Transverse colon (tissue), 4 donors: ENCODE data around the gene CCT5. TPM values are rescaled to one million over a fixed set of nuclear protein-coding genes. Genes with fewer than 3 reads are reported as not detected.
A peak's percentile ranks its signal among the peaks of the same experiment; 100 is the strongest.

Experiments used
- DNase-seq: peaks from one replicate; pipeline ENCODE4 v3.0.0-alpha.2; 2019
- H3K27ac ChIP-seq, 4 donors: fragments of 200-600 bp; sonication (generic); 2 replicates each; pipeline ENCODE4 v1.5.1; 2016 to 2018; ENCODE audit warnings: inconsistent platforms in 4 of 4
- H3K27me3 ChIP-seq: fragments of 200-600 bp; sonication (generic); 2 replicates; pipeline ENCODE4 v1.5.1; 2017; ENCODE audit warnings: inconsistent platforms
- H3K36me3 ChIP-seq, 4 donors: fragments of 200-600 bp; sonication (generic); 2 replicates each; pipeline ENCODE4 v1.5.1; 2017 to 2019; ENCODE audit warnings: inconsistent platforms in 4 of 4
- H3K4me1 ChIP-seq, 4 donors: fragments of 200-600 bp; sonication (generic); 2 replicates each; pipeline ENCODE4 v1.5.1; 2017 to 2020; ENCODE audit warnings: inconsistent platforms in 4 of 4
- H3K4me3 ChIP-seq, 4 donors: fragments of 200-600 bp; sonication (generic); 1 replicate in 1 of 4; 2 replicates in 3 of 4; pipeline versions ENCODE4 v1.5.1 to v1.6.1; 2017 to 2019; ENCODE audit warnings: inconsistent platforms in 4 of 4
- H3K9me3 ChIP-seq, 2 donors: fragments of 200-600 bp; sonication (generic); 2 replicates each; pipeline ENCODE4 v1.5.1; 2017 to 2019; ENCODE audit warnings: inconsistent platforms in 2 of 2
- EP300 ChIP-seq: sonication (generic); formaldehyde crosslinking; IDR thresholded peaks from one replicate; pipeline ENCODE4 v1.6.1; 2017; ENCODE audit warnings: antibody characterized with exemption, low read depth
- POLR2A ChIP-seq: fragments of 450-650 bp; IDR thresholded peaks from one replicate; pipeline ENCODE4 v1.6.1; 2016; ENCODE audit warnings: antibody characterized with exemption, mild to moderate bottlenecking, moderate library complexity
- POLR2AphosphoS5 ChIP-seq, 3 donors: sonication (generic); formaldehyde crosslinking; IDR thresholded peaks; one replicate each; pipeline ENCODE4 v1.6.1; 2016; ENCODE audit warnings: antibody characterized with exemption in 3 of 3
- WGBS, 2 donors: methylation state at CpG; one replicate each; pipeline ENCODE4 v1.1.5; 2018; ENCODE audit warnings: low coverage in 1 of 2; 5-methylcytosine and 5-hydroxymethylcytosine counted together
- in situ Hi-C, 4 donors: fragments of 200-750 bp; cut with MboI; loops; one replicate each; pipeline versions ENCODE4 v1.15.0 to v1.15.1; 2017; ENCODE audit warnings: low sequenced_read_pairs in 3 of 4, low pct_ligation_motif_present in 1 of 4, low pct_unique_long_range_greater_than_20kb in 1 of 4
- intact Hi-C: fragments of 100-400 bp; cut with DNase I; formaldehyde crosslinking; loops from one replicate; pipeline ENCODE4 v1.15.1; 2023; ENCODE audit warnings: low total_unique reads
- total RNA-seq, 4 donors: library from RNA; depleted of rRNA; stranded (reverse); fragments of >200 nt; gene quantifications; one replicate each; pipeline ENCODE4 v1.1.0, GENCODE V29; 2016
- TF ChIP-seq, protein P1 (sequence below), 5 experiments: fragments of 200-600 bp in 3 of 5; fragments of 450-650 bp in 2 of 5; sonication (generic) in 3 of 5; IDR thresholded peaks; 1 replicate in 2 of 5; 2 replicates in 3 of 5; pipeline ENCODE4 v1.5.1; 2016 to 2017; ENCODE audit warnings: antibody characterized with exemption in 5 of 5, inconsistent platforms in 3 of 5, mild to moderate bottlenecking in 2 of 5, moderate library complexity in 1 of 5

CCT5 gene
- total RNA-seq, 4 donors from 2014 or later, result 29.1 to 129 (median 76.5) TPM

DNA sequence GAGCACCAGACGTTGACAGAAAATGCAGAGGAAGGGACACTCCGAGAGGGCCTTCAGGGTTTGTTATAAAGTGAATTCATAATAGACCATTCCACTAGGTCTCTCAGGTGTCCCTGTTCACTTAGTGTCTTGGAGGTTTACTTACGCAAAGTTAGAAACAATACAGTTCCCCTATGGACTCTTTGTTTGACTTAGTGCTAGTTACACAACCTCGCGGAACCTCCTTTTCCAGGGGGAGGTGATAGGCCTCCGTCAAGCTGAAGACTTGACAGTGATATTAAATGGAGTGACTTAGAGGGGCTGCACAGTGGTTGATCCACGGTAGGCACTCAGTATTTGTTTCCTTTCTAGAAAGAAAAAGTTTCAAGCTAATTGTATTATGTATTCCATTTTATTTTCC, 1.3 kb downstream of the CCT5 start:
- in situ Hi-C loops (no loop called here), intact Hi-C loops (no loop called here)
- H3K27ac ChIP-seq, result peak overlapping the region in 3 of 4 donors; percentile 96
- TF ChIP-seq POLR2AphosphoS5 (IDR thresholded peaks at IDR 0.05) (no peak), POLR2A (no peak), EP300 (no peak)
- TF ChIP-seq, protein P1, sequence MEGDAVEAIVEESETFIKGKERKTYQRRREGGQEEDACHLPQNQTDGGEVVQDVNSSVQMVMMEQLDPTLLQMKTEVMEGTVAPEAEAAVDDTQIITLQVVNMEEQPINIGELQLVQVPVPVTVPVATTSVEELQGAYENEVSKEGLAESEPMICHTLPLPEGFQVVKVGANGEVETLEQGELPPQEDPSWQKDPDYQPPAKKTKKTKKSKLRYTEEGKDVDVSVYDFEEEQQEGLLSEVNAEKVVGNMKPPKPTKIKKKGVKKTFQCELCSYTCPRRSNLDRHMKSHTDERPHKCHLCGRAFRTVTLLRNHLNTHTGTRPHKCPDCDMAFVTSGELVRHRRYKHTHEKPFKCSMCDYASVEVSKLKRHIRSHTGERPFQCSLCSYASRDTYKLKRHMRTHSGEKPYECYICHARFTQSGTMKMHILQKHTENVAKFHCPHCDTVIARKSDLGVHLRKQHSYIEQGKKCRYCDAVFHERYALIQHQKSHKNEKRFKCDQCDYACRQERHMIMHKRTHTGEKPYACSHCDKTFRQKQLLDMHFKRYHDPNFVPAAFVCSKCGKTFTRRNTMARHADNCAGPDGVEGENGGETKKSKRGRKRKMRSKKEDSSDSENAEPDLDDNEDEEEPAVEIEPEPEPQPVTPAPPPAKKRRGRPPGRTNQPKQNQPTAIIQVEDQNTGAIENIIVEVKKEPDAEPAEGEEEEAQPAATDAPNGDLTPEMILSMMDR (IDR thresholded peaks at IDR 0.05), result no peak
- no peaks in the 10 kb centered on the region for H3K27me3 ChIP-seq
- peak overlapping the region in 3 of 4 donors; percentile 79 to 96 (median 90) for H3K4me3 ChIP-seq
- H3K9me3 ChIP-seq, result no peaks in the 10 kb centered on the region
- peaks cover 0 to 16% (median 2%) of the 10 kb centered on the region in 4 donors for H3K36me3 ChIP-seq
- H3K4me1 ChIP-seq, result peaks cover 17 to 41% (median 28%) of the 10 kb centered on the region in 4 donors
- 18% methylated on average over 4 to 7 of the region's 7 CpGs for WGBS, 2 donors
- no peak for DNase-seq

DNA sequence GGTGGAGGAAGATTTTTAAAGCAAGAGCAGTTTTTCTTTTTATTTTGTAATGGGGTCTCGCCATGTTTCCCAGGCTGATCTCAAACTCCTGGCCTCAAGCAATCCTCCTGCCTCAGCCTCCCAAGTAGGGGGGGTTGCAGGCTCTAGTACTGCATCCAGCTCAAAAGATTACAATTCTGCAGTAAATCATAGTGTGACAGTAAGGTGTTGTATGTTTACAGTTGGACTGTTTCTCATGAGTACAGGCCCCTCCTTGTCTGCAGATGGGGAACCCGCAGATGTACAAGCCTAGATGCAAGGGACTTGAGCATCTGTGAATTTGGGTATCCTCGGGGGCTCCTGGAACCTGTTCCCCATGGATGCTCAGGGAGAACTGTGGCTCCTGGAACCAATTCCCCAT, 3.3 kb downstream of the CCT5 start:
- H3K4me1 ChIP-seq, result peaks cover 16 to 32% (median 24%) of the 10 kb centered on the region in 4 donors
- in situ Hi-C loops, result no loop called here
- H3K4me3 ChIP-seq, result no peak overlapping the region
- no peak for DNase-seq
- intact Hi-C loops, result no loop called here
- no peak overlapping the region for H3K27ac ChIP-seq
- WGBS, 2 donors, result 87 to 92% methylated on average over 2 to 3 of the region's 3 CpGs
- no peak for TF ChIP-seq POLR2AphosphoS5 (IDR thresholded peaks at IDR 0.05)
- TF ChIP-seq POLR2A, result no peak
- no peak for TF ChIP-seq EP300
- TF ChIP-seq, protein P1 (IDR thresholded peaks at IDR 0.05), result no peak
- H3K9me3 ChIP-seq, result no peaks in the 10 kb centered on the region
- no peaks in the 10 kb centered on the region for H3K27me3 ChIP-seq
- H3K36me3 ChIP-seq, result peaks cover 0 to 36% (median 12%) of the 10 kb centered on the region in 4 donors

DNA sequence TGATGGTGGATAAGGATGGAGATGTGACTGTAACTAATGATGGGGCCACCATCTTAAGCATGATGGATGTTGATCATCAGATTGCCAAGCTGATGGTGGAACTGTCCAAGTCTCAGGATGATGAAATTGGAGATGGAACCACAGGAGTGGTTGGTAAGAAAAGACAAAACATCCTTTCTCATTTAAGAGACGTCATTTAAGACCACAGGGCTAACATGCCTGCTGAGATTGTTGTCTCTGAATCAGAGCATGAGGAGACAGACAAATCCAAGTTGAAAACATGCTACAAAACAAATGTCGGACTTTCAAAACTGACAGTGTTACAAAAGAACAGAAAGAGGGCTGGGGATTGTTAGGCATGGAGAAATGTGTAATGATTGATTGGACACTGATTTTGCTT, 4.6 kb downstream of the CCT5 start:
- Histone ChIP-seq H3K27me3 (no peaks in the 10 kb centered on the region), H3K36me3 (peaks cover 0 to 49% (median 20%) of the 10 kb centered on the region in 4 donors), H3K4me1 (peaks cover 11 to 25% (median 18%) of the 10 kb centered on the region in 4 donors), H3K27ac (no peak overlapping the region), H3K4me3 (no peak overlapping the region), H3K9me3 (no peaks in the 10 kb centered on the region)
- 29 to 54% methylated on average over 2 of the region's 2 CpGs for whole genome bisulfite sequencing, 2 donors
- no peak for TF ChIP-seq EP300
- TF ChIP-seq POLR2AphosphoS5 (IDR thresholded peaks at IDR 0.05), result no peak
- TF ChIP-seq, protein P1 (IDR thresholded peaks at IDR 0.05), result no peak
- TF ChIP-seq POLR2A, result no peak
- DNase-seq, result no peak
- in situ Hi-C loops, result no loop called here
- intact Hi-C loops, result no loop called here

DNA sequence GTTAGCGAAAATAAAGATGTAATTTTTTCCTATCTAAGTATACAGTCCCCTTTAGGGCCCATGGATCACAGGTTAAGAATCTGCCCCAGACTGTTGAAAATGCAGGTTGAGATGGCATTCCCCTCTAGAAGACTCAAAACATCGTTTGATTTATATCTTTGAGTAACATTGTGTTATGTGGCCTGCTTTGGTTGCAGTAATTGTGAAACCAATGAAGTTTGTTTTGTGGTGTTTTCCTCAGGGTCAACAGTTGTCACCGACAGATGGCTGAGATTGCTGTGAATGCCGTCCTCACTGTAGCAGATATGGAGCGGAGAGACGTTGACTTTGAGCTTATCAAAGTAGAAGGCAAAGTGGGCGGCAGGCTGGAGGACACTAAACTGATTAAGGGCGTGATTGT, 7.8 kb downstream of the CCT5 start:
- in situ Hi-C loops, result no loop called here
- Histone ChIP-seq H3K36me3 (peaks cover 0 to 74% (median 36%) of the 10 kb centered on the region in 4 donors), H3K27ac (no peak overlapping the region), H3K27me3 (no peaks in the 10 kb centered on the region), H3K4me3 (no peak overlapping the region), H3K9me3 (no peaks in the 10 kb centered on the region), H3K4me1 (peaks cover 0 to 6% (median 3%) of the 10 kb centered on the region in 4 donors)
- no peak for DNase-seq
- no peak for TF ChIP-seq POLR2A
- TF ChIP-seq EP300, result no peak
- TF ChIP-seq, protein P1 (IDR thresholded peaks at IDR 0.05), result no peak
- no peak for TF ChIP-seq POLR2AphosphoS5 (IDR thresholded peaks at IDR 0.05)
- WGBS, 2 donors, result 68 to 74% methylated on average over 4 to 8 of the region's 8 CpGs
- intact Hi-C loops, result no loop called here
